ENCODE measurements around the gene SIRT7.

SIRT7 gene

DNA sequence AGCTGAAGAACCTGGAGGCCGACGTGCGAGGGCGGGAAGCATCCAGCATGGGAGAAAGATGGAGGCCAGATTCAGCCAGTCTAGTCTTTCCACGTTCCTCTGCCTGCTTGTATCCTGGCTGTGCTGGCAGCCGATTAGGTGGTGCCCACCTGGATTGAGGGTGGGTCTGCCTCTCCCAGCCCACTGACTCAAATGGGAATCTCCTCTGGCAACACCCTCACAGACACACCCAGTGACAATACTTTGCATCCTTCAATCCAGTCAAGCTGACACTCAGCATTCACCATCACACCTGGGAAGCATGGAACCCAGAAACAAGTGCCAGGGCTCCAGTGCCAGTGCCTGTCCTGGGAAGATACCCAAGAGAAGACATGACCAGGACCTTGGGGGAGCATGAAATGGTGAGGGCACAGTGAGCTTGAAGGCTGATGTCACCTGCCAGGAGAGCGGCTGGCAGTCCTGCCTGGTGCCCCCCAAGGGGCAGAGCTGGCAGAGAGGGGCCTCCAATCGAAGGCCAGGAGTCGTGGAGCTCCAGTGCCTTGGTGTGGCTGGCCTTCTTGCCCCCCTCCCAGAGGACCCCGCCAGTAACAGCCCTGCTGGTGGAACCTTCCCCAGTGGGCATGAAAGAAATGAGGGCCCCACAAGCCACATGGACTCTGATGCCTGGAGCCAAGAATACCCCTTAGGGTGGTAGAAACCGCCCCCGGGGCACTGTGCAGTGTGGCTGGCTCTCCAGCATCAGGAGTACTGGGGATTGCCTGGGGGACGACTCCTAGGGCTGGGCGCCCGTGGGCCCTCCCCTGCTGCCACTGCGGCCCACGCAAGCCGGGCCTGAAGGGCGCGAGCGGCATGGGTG is 16.6 kb downstream of the SIRT7 start:
- Histone ChIP-seq H3K4me3 (ENCODE audit: low read depth, low read length) (no peak overlapping the region), H3K36me3 (peaks cover 71% of the 10 kb centered on the region)

GRCh38 chr17:81900181-81900820 is 17.7 kb downstream of the SIRT7 start:
- H3K27ac ChIP-seq: no peak overlapping the region
- no peak overlapping the region for H3K4me3 ChIP-seq (ENCODE audit: low read depth, low read length)
- TF ChIP-seq, protein P1, sequence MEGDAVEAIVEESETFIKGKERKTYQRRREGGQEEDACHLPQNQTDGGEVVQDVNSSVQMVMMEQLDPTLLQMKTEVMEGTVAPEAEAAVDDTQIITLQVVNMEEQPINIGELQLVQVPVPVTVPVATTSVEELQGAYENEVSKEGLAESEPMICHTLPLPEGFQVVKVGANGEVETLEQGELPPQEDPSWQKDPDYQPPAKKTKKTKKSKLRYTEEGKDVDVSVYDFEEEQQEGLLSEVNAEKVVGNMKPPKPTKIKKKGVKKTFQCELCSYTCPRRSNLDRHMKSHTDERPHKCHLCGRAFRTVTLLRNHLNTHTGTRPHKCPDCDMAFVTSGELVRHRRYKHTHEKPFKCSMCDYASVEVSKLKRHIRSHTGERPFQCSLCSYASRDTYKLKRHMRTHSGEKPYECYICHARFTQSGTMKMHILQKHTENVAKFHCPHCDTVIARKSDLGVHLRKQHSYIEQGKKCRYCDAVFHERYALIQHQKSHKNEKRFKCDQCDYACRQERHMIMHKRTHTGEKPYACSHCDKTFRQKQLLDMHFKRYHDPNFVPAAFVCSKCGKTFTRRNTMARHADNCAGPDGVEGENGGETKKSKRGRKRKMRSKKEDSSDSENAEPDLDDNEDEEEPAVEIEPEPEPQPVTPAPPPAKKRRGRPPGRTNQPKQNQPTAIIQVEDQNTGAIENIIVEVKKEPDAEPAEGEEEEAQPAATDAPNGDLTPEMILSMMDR (IDR thresholded peaks at IDR 0.05; ENCODE audit: low read depth, low read length): no peak
- no peaks in the 10 kb centered on the region for H3K27me3 ChIP-seq (ENCODE audit: insufficient read depth, low read depth, severe bottlenecking)
- peaks cover 73% of the 10 kb centered on the region for H3K36me3 ChIP-seq
- H3K9me3 ChIP-seq (ENCODE audit: severe bottlenecking): no peaks in the 10 kb centered on the region
- DNase-seq: no peak

More for the DNA sequence above, 16.6 kb downstream of the SIRT7 start:
- TF ChIP-seq, protein P1 (IDR thresholded peaks at IDR 0.05; ENCODE audit: low read depth, low read length): no peak
- Histone ChIP-seq H3K27me3 (ENCODE audit: insufficient read depth, low read depth, severe bottlenecking) (no peaks in the 10 kb centered on the region), H3K9me3 (ENCODE audit: severe bottlenecking) (no peaks in the 10 kb centered on the region), H3K27ac (no peak overlapping the region)
- DNase-seq: no peak

GRCh38 chr17:81899514-81900166 is 18.3 kb downstream of the SIRT7 start:
- Histone ChIP-seq H3K36me3 (peaks cover 72% of the 10 kb centered on the region), H3K4me3 (ENCODE audit: low read depth, low read length) (no peak overlapping the region), H3K27me3 (ENCODE audit: insufficient read depth, low read depth, severe bottlenecking) (no peaks in the 10 kb centered on the region), H3K9me3 (ENCODE audit: severe bottlenecking) (no peaks in the 10 kb centered on the region), H3K27ac (no peak overlapping the region)
- TF ChIP-seq, protein P1 (IDR thresholded peaks at IDR 0.05; ENCODE audit: low read depth, low read length): no peak
- no peak for DNase-seq

- Histone ChIP-seq H3K27ac (no peak overlapping the region), H3K36me3 (peaks cover 70% of the 10 kb centered on the region), H3K4me3 (ENCODE audit: low read depth, low read length) (no peak overlapping the region), H3K9me3 (ENCODE audit: severe bottlenecking) (no peaks in the 10 kb centered on the region), H3K27me3 (ENCODE audit: insufficient read depth, low read depth, severe bottlenecking) (no peaks in the 10 kb centered on the region)
- TF ChIP-seq, protein P1 (IDR thresholded peaks at IDR 0.05; ENCODE audit: low read depth, low read length): no peak
- DNase-seq: no peak
Observed at GRCh38 chr17:81898885-81899284, 19.1 kb downstream of the SIRT7 start.

DNA sequence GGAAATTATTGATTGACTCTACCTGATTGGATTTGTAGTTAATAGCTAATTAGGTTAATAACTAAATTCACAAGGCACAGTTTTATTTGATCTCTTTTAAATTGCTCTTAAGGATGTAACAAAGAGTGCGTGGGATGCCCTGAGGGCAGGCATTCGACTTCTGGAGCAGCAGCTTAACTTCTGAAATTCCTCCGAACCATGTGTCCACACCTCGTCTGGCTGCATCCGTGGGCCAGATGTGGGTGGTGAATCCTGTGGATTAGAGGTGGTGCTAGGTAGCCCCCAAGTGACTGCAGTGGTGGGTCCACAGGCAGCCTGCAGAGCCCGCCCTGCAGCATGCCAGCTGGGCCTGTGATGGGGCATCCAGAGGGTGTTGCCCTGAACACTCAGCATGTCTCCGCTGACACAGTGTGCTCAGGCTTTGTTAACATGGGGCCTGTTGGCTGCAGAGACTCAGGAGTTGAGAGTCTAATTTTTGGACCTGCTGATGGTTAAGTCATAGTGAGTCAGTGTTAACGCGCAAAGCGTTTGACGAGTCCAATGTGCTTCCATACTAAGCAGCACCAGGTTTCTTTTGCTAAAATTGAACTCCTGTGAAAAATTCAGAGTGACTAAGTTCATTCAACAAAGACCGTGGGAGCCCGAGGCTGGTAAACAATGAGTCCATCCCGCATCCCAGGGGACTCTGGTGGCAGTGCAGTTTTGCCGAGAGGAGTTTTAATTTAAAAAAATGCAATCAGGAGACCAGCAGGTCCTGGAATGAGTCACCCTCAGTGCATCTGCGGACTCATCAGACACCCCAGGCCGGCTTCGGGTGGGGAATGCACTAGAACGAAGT is 19.7 kb downstream of the SIRT7 start:
- no peak for DNase-seq
- Histone ChIP-seq H3K27me3 (ENCODE audit: insufficient read depth, low read depth, severe bottlenecking) (no peaks in the 10 kb centered on the region), H3K27ac (no peak overlapping the region), H3K4me3 (ENCODE audit: low read depth, low read length) (no peak overlapping the region), H3K36me3 (peaks cover 69% of the 10 kb centered on the region), H3K9me3 (ENCODE audit: severe bottlenecking) (no peaks in the 10 kb centered on the region)
- TF ChIP-seq, protein P1 (IDR thresholded peaks at IDR 0.05; ENCODE audit: low read depth, low read length): no peak
